ENCODE measurements around the gene APMAP.

GRCh38 chr20:25019381-25020155, 27.0 kb upstream of the APMAP start:
- TF ChIP-seq MNT (conservative IDR thresholded peaks at IDR 0.05) (no peak), RCOR1 (IDR thresholded peaks at IDR 0.05; ENCODE audit: borderline replicate concordance in 1 of 2, low read depth in 2 of 2, low read length in 2 of 2) (no peak), ZNF384 (IDR thresholded peaks at IDR 0.05; ENCODE audit: low read depth, low read length) (no peak), ATF1 (CRISPR knock-in tag; IDR thresholded peaks at IDR 0.05) (no peak), ATF1 (tag; IDR thresholded peaks at IDR 0.05) (no peak)

Data from K562 (cell line).